HL-60/S4 (cell line): ENCODE results near the gene B4GALT7.
"Not testable (repeated sequence)": the region's sequence is repeated elsewhere in the genome, so short reads cannot be mapped to it uniquely, and the experiment has no call there.

Source experiments
- in situ Hi-C: fragments of 300-500 bp; cut with MboI; formaldehyde crosslinking; loops from 2 replicates; pipeline ENCODE4 v1.14.3; 2022; ENCODE audit warnings: low sequenced_read_pairs

Gene B4GALT7

GRCh38 chr5:177607452-177608192, 7.7 kb downstream of the B4GALT7 start:
- in situ Hi-C loops: loop anchor here (25.0 kb wide), 1 partner anchor 455 kb away; no protein-coding TSS in a partner anchor

DNA sequence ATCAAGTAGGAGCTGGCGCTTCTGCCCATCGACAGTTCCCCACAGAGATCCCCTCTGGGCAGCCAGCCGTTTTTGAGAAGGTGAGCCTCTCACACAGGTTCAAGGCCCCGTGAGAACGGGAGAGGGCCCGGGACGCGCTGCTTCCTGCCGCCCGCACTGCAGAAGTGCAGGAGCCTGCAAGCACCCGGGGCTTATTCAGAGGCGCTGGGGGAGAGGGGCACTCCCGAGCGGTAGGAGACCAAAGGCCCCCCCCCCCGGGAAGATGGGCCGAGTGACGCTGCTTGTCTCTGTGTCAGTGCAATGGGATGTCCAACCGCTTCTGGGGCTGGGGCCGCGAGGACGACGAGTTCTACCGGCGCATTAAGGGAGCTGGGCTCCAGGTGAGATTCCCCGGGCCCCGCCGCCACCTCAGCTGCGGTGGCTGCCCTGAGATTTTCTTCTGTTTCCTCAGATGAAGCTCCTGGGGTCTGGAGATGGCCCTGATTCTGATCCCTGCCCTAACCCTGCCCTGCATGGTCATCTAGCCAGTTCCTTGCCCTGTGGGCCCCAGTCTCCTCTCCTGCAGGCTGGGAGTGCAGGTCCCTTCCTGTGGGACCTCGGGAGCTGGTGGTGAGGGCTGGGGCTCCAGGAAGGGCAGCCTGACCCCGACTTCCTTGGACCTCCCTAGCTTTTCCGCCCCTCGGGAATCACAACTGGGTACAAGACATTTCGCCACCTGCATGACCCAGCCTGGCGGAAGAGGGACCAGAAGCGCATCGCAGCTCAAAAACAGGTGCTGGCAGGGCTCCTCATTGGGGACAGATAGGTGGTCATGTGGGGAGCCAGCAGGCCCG, 8.5 kb downstream of the B4GALT7 start:
- in situ Hi-C loops: loop anchor here (25.0 kb wide), 1 partner anchor 454 kb away; no protein-coding TSS in a partner anchor

DNA sequence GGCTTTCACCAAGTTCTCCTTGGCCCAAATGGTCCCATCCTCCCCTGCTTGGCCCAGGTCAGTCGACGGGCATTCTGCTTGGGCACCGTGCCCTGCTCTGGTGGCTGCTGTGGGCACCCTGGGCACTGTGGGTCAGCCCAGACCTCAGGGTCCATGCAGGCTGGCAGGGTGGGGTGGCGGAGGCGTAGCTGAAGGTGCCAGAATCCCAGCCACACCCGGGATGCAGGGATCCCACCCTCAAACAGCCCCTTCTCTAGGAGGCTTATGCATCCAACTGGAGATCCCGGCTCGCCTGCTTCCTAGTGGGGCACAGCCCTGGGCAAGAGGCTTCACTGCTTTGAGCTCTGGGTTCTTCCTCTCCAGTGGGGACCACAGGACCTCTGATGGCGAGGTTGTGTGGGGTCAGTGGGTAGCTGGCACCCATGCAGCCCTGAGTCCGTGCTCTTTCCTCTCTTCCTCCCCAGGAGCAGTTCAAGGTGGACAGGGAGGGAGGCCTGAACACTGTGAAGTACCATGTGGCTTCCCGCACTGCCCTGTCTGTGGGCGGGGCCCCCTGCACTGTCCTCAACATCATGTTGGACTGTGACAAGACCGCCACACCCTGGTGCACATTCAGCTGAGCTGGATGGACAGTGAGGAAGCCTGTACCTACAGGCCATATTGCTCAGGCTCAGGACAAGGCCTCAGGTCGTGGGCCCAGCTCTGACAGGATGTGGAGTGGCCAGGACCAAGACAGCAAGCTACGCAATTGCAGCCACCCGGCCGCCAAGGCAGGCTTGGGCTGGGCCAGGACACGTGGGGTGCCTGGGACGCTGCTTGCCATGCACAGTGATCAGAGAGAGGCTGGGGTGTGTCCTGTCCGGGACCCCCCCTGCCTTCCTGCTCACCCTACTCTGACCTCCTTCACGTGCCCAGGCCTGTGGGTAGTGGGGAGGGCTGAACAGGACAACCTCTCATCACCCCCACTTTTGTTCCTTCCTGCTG, 9.4 kb downstream of the B4GALT7 start:
- in situ Hi-C loops: loop anchor here (25.0 kb wide), 1 partner anchor 453 kb away; no protein-coding TSS in a partner anchor

GRCh38 chr5:177610131-177610769, 10.3 kb downstream of the B4GALT7 start:
- in situ Hi-C loops: loop anchor here (25.0 kb wide), 1 partner anchor 452 kb away; no protein-coding TSS in a partner anchor

GRCh38 chr5:177610770-177611445, 11.0 kb downstream of the B4GALT7 start:
- in situ Hi-C loops: loop anchor here (25.0 kb wide), 1 partner anchor 451 kb away; no protein-coding TSS in a partner anchor

- in situ Hi-C loops: loop anchor here (25.0 kb wide), 1 partner anchor 451 kb away; no protein-coding TSS in a partner anchor
Measured at GRCh38 chr5:177611446-177612214, 11.7 kb downstream of the B4GALT7 start.

DNA sequence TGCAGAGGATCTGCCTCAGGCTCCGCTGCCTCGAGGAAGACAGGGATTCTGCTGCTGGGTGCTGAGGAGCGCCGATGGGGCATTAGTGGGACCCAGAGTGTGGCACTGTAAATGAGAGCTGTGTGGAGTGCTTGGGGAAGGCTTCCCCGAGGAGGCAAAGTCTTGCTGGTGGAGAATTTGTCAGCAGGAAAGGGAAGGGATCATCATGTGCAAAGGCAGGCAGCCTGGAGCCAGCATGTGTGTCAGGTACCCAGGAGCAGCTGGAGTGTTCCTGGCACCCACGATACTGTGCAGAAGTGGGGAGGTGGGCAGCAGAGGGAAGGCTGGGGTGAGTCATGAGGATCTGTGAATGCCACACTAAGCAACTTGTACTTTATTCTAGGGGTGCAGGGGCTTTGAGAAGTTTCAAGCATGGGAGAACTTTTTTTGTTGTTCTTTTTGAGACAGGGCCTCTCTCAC, 12.3 kb downstream of the B4GALT7 start:
- in situ Hi-C loops: loop anchor here (25.0 kb wide), 1 partner anchor 450 kb away; no protein-coding TSS in a partner anchor

DNA sequence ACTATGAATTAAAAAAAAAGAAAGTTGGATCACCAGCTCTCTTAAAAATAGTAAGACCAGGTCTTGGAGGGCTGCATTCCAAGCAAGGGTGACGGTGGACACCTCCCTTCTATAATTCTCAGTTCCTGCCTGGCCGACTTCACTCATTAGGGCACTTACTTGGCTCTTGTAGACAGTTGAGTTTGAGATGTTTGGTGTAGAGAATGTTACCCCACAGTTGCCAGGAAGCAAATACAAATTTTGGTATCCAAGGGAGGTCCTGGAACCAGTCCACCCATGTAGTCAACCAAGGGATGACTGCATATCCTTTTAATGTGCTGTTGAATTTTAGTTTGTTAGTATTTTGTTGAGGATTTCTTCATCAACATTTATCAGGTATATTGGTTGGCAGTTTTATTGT, 20.6 kb downstream of the B4GALT7 start:
- in situ Hi-C loops: loop anchor here (25.0 kb wide), 1 partner anchor 442 kb away; no protein-coding TSS in a partner anchor

GRCh38 chr5:177624172-177624571, 24.2 kb downstream of the B4GALT7 start:
- in situ Hi-C loops: loop anchor here (25.0 kb wide), 1 partner anchor 438 kb away; no protein-coding TSS in a partner anchor

DNA sequence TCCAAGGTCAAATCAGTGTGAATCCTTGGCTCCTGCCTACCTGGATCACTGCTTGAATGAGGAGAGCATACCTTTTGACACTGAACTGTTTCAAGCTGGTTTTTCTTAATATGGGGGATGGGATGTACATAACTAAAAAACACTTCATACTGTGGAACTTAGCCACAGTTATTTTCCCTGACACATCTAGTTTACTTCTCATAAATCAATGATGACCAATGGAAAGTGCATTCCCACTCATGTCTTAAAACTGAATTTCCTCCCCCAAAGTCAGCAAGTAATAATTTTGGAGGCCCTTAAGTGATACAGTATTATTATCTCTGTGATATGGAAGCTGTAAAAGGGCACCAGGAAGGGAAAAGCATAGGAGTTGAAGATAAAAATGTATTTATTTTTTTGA, 30.3 kb downstream of the B4GALT7 start:
- in situ Hi-C loops: not testable (repeated sequence)

GRCh38 chr5:177634912-177635311, 35.0 kb downstream of the B4GALT7 start:
- in situ Hi-C loops: not testable (repeated sequence)

DNA sequence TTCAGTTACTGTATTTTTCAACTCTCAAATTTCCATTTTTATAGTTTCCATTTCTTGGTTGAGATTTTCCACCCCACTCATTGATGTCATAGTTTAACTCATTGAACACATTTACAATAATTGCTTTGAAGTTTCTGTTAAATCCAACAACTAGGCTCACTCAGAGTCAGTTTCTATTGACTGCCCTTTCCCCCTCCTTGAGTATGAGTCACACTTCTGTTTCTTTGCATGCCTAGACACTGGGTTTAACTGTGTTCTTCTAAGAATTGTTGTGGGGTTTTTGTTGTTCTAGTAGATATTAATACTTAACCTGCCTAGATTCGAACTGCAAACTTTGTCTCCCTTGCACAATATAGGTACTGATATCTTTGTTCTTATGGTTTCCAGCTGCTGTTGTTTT, 45.5 kb downstream of the B4GALT7 start:
- in situ Hi-C loops: not testable (repeated sequence)

GRCh38 chr5:177651235-177651634, 51.3 kb downstream of the B4GALT7 start:
- in situ Hi-C loops: not testable (repeated sequence)

- in situ Hi-C loops: not testable (repeated sequence)
Measured at GRCh38 chr5:177657846-177658245, 57.9 kb downstream of the B4GALT7 start.

GRCh38 chr5:177658542-177658941, 58.6 kb downstream of the B4GALT7 start:
- in situ Hi-C loops: not testable (repeated sequence)
